NCI-H446 treated with DMSO at 0.1 percent for 48 hours (cell line): ENCODE data around the gene REPS1.
"Not testable (repeated sequence)": the region's sequence is repeated elsewhere in the genome, so short reads cannot be mapped to it uniquely, and the experiment has no call there.

Experiments
- DNase-seq: peaks from one replicate; lab custom pipeline; 2025; lab: John Stamatoyannopoulos, UW

Gene REPS1

DNA sequence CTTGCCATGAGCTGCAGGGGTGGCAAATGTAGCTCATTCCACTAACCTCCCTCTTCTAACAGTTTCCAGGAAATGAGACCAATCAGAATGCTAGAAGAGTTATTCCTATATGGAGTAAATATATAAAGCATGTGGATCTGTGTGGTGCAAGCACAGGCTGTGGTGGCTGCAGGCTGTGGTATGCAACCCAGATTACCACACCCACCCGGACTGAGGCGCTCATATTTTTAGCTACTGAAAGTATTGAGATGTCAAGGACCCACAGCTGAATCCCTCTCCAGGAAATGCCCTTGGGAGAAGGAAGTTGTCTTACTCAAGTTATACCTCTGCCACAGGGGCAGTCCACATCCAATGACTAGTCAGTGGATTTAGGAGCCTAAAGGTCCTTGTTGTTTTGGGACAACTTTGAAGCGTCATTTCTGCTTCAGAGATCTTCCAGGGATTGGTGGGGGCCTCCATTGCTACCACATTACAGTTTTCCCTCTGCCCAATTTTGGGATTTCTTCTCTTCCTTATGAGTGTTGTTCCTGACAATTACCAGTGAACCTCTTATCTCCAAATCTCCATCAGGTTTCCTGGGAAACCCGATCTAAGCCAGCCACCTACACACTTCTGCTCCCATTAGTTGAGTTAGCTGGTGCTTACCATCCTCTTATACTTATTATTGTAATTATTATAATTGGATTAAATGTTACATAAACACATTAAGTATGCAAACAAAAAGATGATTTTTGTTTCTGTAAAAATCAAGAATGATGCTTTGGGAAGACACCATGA is 12.1 kb upstream of the REPS1 start:
- no peak for DNase-seq

DNA sequence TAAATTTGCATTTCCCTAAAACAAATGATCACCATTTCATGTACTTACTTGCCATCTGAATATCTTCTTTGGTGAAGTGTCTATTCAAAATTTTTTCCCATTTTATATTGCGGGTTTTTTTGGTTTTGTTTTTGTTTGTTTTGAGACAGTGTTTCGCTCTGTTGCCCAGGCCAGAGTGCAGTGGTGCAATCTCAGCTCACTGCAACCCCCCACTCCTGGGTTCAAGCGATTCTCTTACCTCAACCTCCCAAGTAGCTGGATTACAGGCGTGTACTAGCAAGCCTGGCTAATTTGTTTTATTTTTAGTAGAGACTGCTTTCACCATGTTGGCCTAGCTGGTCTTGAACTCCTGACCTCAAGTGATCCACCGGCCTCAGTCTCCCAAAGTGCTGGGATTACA is 9.1 kb upstream of the REPS1 start:
- no peak for DNase-seq

DNA sequence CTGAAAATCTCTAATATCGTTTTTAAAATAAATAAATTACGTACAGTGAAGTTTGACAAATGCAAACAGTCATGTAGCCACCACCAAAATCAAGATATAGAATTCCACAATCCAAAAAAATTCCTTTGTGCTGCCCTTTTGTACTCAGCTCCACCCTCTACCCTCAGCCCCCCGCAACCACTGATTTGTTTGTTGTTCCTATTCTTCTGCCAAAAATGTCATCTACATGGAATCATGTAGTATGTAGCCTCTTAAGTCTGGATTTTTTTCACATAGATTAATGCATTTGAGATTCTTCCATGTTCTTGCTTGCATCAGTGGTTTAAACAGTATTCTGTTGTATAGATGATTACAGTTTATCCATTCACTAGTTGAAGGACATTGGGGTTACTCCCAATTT is 8.5 kb upstream of the REPS1 start:
- DNase-seq = no peak

DNA sequence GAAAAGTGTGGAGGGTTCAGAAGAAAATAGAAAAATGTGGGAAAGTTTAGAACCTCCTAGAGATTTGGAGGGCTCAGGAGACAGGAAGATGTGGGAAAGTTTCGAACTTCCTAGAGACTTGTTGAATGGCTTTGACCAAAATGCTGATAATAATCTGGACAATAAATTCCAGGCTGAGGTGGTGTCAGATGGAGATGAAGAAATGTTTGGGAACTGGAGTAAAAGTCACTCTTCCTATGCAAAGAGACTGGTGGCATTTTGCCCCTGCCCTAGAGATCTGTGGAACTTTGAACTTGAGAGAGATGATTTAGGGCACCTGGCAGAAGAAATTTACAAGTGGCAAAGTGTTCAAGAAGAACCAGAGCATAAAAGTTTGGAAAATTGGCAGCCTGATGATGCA is 5.4 kb upstream of the REPS1 start:
- not testable (repeated sequence) for DNase-seq

DNA sequence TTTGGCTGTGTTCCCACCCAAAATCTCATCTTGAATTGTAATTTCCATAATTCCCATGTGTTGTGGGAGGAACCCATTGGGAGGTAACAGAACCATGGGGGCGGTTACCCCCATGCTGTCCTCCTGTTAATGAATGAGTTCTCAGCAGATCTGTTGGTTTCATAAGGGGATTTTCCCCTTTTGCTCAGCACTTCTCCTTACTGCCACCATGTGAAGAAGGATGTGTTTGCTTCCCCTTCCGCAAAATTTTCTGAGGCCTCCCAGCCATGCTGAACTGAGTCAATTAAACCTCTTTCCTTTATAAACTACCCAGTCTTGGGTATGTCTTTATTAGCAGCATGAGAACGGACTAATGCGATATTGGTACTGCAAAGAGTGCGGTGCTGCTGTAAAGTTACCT is 4.9 kb upstream of the REPS1 start:
- not testable (repeated sequence) for DNase-seq

DNA sequence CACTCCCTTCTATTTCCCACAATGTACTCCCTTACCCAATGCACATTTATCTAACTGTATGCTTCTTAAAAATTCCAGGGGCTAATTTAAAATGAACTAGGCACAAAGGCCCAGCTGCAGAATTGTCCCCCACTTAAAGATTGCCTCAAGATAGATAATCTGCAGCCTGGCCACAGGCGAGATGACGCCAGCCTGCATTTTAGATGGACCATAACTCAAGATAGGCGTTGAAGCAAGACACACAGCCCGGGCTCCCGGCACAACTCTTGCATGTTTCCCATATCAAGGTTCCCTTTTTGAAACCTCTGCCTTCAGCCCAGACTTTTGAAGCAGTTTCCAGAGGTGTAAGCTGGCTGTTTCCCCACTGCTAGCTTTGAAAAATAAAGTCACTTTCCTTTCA is 3.2 kb upstream of the REPS1 start:
- no peak for DNase-seq

DNA sequence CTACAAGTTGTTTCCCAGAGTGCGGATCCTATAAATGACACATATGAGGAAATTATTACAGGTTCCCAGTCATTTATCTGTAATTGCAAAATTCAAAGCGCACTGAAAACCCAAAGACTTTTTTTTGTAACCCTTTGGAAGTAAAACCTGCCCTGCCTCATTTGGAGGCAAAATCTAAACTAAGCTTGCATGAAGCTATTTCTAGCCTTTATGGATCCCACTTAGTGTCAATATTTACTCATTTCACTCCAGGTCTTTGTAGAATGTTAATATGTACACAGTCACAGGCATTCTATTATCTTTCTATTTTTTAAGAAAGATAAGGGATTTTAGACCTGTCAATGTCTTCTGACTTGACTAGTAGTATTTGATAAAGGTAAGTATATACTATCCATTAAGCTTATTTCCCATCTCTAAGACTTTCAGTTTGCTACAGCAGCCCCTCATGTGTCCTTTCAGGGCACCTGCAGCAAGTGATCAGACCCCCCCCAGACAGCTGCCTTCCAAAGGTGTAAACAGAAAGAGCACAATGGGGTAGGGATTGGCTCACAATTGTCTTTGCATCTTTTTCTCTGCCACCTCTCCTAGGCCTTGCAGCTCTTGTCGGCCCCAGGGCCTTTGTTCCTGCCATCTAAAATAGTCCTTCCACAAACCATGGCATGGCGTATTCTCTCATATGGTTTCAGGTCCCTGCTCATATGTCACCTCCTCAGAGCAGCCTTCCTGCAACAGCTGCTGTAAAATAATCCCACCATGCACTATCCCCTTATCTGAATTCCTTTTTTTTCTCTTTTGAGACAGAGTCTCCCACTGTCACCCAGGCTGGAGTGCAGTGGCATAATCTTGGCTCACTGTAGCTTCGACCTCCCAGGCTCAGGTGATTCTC is 1.3 kb upstream of the REPS1 start:
- no peak for DNase-seq

DNA sequence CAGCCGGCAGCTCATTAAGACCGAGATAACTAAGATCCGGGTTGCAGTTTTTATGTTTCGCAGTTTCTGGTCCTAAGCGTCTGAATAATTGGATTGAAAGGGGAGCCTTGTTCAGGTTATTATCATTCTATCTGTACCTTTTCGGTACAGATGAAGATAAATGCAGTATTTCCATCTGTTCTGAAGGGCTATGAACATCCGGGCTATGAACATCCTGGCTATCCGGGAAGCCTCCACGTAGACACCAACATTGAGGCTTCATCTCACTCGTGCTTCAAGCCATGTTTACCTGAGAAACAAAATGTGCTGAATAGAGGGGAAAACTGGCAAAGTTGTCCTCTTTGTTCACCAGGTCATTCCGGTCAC is 399 bp upstream of the REPS1 start:
- no peak for DNase-seq

DNA sequence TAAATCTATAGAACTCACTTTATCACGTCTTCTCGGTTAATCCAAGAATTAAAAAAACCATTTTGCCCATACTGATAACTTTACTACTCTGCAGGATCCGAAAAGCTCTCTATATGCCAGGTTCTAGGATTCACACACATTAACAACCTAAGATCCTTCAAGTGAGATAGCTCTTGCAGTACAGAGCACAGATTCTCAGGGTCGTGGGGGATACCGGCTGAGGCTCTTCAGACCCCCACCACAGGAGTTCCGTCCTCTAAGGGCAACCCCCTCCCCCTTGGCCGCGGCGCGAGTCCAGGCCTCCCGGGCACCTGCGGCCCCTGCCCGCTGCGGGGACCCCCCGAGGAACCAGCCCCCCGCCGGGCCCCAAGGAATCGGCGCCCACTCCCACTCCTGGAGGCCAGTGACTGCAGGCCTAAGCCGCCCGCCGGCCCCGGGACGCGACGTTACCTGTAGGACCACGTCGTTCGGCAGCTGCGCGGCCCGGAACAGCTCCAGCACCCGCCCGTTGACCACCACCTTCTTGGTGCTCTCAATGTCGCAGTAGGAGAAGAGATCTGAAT is 892 bp downstream of the REPS1 start:
- no peak for DNase-seq

DNA sequence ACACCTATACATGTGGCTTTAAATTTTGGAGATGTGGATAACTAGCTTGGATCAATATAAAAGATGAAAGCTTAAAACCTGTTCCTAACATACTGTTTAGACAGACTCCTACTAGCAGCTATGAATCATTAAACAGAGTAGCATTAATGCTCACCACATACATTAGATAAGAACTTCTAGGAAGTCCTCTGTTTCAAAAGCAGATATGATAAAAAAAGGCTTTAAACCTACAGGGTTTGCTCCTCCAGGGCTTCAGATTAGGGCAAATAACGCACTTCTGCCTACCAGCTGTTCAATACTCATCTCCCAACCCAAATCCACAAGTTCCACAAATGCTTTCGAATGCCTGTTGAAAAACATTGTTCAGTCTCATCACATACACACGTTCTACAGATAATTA is 1.5 kb downstream of the REPS1 start:
- no peak for DNase-seq

DNA sequence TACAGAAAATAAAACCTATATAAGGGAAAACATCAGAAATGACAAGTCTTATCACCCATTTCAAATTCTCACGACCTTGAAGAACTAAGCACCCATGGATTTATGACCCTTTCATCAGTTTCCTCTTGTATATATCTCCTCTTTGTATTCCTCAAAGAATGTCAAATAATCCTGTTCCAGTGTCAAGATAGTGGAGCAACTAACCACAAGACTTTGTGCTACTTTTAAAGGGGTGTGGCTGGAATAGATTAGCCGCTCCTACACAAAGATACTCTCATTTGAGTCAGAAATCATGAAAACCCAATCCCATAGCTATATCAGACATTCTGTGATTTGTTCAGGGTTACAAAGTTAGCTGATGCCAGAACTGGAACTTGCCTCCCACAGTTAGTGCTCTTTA is 6.6 kb downstream of the REPS1 start:
- no peak for DNase-seq

DNA sequence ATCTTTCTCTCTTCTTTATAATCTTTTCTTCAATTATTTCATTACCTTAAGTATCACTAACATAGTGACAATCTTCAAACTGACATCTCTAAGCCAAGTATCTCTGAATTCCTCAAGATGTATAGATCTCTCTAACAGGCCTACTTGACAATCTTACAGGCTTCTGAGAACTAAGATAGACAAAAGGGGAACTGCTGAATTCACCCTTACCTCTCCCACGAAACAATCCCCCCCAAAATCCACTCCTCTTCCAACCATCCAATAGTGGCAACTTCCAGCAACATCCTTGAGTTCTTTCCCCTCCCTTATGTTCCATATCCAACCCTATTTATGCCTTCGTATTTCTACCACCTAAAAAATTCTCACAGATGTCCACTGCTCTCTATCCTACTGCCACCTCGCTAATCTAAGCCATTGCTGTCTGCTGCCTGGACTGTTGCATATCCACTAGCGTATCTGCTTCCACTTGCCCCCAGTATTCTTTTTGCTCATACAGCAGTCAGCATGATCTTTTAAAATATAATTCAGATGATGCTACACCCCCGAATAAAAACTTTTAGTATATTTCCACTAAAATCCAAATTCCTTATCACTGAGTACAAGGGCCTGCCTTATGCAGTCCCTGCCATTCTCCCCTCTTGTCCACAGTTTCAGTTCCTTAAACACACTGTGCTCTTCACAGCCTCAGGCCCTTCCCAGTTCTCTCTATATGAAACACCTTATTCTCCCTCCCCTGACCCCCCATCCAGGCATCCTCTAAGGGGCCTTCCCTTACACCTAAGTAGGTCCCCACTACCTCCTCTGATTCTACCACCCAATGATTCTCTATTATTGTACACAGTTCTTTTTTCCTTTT is 8.0 kb downstream of the REPS1 start:
- DNase-seq = no peak

DNA sequence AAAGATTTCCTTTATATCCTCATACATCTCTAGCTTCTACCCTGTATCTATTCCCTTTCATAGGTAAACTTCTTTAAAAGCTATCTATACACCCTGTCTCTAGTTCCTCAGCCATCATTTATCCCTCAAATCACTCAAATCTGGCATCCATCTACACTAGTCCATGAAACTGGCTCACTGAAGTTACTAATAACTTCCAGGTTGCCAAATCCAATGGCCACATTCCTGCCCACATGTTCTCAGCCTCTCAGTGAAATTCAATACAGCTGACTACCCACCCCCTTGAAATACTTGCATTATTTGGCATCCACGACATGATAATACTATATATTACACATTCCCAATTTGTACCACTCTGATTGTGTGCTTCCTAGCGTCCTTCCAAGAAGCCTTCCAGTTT is 8.7 kb downstream of the REPS1 start:
- DNase-seq = no peak

DNA sequence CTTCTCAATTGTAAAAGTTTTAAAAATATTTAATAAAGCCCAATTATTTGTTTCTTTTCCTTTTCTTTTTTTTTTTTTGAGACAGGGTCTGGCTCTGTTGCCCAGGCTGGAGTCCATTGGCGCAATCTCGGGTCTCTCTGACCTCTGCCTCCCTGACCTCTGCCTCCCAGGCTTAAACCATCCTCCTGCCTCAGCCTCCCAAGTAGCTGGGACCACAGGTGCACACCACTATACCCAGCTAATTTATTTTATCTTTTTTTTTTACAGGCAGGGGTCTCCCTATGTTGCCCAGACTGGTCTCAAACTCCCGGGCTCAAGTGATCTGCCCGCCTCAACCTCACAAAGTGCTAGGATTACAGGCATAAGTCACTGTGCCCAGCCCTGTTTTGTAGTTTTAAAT is 9.8 kb downstream of the REPS1 start:
- no peak for DNase-seq

DNA sequence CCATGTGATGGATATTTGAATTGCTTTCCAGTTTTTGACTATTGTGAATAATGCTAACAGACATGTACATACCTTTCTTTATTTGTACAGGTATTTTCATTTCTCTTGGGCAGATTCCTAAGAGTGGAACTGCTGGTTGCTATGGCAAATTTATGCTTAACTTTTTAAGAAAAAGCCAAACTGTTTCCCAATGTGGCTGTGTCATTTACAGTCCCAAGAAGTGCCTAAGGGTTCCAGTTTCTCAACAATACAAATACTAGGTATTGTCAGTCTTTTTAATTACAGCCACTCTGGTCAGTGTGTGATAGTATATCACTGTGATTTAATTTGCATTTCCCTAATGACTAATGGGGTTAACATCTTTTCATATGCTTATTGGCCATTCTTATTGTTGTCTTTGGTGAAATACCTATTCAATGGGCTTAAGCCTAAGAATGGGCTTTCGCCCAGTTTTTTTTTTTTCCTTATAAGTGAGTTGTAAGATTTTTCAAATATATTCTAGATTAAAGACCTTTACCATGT is 10.3 kb downstream of the REPS1 start:
- DNase-seq = no peak

DNA sequence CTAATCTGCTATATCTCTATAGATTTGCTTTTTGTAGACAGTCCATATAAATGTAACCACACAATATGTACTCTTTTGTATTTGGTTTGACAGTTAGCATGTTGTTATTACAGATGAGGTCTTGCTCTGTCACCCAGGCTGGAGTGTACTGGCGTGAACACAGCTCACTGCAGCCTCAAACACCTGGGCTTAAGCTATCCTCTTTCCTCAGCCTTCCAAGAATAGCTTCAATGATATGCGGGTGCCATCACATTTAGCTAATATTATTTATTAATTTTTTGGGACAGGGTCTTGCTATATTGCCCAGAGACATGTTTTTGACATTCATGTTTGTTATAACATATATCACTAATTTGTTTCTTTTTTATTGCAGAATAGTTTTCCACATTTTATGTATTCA is 10.8 kb downstream of the REPS1 start:
- no peak for DNase-seq

DNA sequence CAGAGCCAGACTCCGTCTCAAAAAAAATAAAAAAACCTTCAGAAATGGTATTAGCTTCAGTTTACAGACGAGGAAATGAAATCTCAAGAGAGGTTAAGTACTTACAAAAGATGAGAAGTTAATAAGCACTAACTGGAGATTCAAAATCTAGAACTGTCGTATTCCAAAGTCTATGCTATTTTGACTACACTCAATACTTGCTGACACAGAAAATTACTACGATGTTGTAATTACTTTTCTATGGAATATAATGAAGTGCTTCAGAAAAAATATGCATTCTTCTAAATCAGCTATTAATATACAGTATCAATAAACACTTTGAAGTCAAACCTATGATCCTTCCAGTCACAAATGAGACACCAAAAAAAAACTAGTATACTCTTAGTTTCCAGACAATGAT is 12.2 kb downstream of the REPS1 start:
- no peak for DNase-seq

DNA sequence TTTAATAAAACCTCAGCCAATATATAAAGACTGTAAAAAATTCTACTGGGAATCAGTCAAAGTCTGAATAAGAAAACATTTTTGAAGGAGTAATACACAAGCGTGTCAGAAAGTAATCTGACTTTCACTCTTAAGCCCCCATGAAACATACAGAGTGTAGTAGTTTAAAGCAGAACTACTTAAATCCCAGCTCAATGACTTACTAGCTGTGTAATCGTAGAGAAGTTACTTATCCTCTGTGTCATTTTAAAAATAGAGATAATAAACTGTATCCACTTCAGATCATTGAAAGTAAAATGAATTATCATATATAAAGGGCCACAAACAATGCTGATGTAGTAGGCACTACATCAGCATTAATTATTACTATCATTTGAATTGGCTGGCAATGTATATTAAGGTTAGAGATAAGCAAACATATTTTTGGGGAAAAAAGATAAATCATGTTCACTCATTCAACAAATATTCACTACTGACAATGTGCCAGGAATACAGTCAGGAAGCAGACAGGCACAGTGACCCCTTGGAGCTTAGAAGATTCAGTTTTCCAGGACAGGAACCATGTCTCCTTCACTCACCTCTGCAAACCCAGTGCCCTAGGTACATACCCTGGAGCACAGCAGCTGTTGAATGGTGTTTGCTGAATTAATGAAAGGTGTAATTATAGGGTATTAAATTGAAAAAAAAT is 14.4 kb downstream of the REPS1 start:
- no peak for DNase-seq

DNA sequence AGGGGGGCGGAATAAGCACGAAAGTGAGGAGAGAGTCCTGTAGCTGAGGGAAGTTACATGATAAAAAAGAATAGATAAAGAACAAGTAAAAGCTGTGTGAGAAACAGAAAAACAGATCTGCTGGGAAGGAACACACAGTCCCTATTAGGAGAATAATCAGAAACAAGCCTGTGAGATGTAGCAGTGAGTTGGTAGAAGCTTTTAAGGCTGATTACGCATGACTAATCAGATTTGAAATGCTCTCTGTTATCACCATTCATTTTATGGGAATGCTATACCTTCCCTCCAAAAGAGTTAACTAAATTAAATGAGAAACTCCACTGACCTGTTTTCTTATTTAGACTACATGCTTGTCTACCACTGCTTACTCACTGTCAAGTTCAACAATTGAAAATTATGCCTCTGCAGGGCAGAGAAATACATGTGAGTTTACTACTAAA is 15.8 kb downstream of the REPS1 start:
- no peak for DNase-seq

DNA sequence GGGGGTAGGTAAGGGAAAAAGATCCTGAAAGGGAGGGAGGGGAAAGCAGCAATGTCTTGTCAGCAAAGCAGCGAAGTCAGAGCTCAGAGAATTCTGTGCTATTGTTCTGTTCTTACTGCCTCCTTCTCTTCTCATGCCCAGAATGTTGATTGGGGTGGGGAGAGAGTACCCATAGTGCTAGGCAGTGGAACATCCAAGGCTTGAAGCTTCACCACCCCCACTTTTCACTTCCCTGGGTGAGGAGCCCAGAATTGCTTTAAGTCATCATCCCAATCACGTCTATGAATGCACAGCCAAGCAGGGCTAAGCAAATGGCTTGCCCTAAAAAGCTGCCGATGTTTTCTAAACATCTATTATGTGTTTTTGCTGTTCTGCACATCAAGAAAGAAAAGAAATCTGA is 16.5 kb downstream of the REPS1 start:
- DNase-seq = no peak

DNA sequence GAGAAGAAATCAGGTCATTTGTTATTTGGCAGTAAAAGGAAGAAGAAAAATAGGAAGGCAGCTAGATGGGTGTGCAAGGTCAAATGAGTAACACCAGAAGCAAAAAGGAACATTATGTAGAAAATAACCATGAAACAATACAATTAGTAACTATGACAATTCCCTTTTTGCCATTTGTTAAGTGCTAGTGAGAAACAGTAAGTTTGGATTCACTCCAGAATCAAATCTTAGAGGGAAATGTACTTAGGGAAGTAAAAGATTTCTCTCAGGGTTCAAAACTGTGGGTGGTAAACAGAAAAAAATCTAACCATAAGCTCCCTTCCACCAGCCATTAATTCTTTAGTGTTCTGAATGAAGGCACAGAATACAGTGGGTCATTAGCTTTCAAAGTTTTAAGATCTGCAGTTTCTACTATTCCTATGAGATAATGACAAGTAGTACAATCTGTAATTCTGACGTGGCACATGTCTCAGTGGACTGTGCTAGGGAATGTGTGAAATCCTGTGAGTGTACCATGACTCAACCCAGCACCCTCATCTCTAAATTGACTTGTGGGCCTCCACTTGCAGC is 17.1 kb downstream of the REPS1 start:
- DNase-seq = no peak
